ENCODE data around the gene RNF144A.

DNA sequence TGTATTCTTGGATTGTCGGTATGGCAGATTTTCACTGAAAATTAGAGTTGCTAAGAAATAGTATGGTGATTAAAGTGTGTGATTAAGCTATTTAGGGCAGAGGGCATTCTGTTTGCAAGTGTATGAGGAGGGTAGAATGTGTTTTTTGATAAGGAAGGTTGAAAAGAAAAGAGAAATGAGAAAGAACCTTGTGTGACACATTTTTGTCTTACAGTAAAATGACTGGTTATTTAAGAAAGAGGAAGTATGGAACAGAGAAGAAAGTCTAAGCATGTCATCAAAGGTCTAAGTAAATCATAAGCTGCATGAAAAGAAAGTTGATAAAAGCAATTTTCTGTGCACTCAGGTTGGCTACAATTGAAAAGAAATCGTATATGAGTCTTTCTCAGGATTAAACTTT is 44.8 kb upstream of the RNF144A start:
- TF ChIP-seq POLR2A (IDR thresholded peaks at IDR 0.05) (no peak), CTCF (IDR thresholded peaks at IDR 0.05 in 8 of 11, conservative IDR thresholded peaks at IDR 0.05 in 3 of 11) (no peak), POLR2AphosphoS5 (IDR thresholded peaks at IDR 0.05) (no peak)
